ENCODE measurements around the gene ZNF814. TPM values are rescaled to one million over a fixed set of nuclear protein-coding genes. Genes with fewer than 3 reads are reported as not detected.

Gene ZNF814
- total RNA-seq (2022; extraction: Qiagen RNA extraction; ENCODE audit: low read depth), result 1.5 to 3.9 TPM (median 2.3 TPM) in 5 replicates

GRCh38 chr19:57888560-57889231 is at the start of gene ZNF814:
Gene ZNF814, minus strand, starts transcription at chr19:57889037. Its CDS starts 235 bp downstream, at chr19:57888802.

GRCh38 chr19:57934820-57935665 is 46.2 kb upstream of the ZNF814 start, which contains the start of gene ZNF418:
Gene ZNF418, minus strand, starts transcription at chr19:57935402. Its CDS starts 1,580 bp downstream, at chr19:57933822.

GRCh38 chr19:57916168-57916995 is 27.5 kb upstream of the ZNF814 start, which contains the start of gene ZNF417:
Gene ZNF417, minus strand, starts transcription at chr19:57916592. Its CDS starts 181 bp downstream, at chr19:57916411.

GRCh38 chr19:57849666-57850473 is 39.0 kb downstream of the ZNF814 start, which contains the start of gene ZNF587:
Gene ZNF587, plus strand, starts transcription at chr19:57849859. Its CDS starts 180 bp downstream, at chr19:57850039.

GRCh38 chr19:57830071-57830602 is 58.7 kb downstream of the ZNF814 start, which contains the start of gene ZNF587B:
Gene ZNF587B, plus strand, starts transcription at chr19:57830299. Its CDS starts 230 bp downstream, at chr19:57830529.

GRCh38 chr19:57814505-57815246 is 74.2 kb downstream of the ZNF814 start, which contains the start of gene ZNF552:
Gene ZNF552, minus strand, starts transcription at chr19:57814913. Its CDS starts 170 bp downstream, at chr19:57814743.

Other genes starting within 250 kb of the ZNF814 start
- not detected in 5 replicates for gene ZSCAN4, start 220.1 kb downstream of the ZNF814 start, total RNA-seq (2022; extraction: Qiagen RNA extraction; ENCODE audit: low read depth)
- 4.7 to 5.7 TPM (median 5.1 TPM) in 5 replicates for gene ZNF551, start 207.1 kb downstream of the ZNF814 start, total RNA-seq (2022; extraction: Qiagen RNA extraction; ENCODE audit: low read depth)
- gene ZNF154, start 179.8 kb downstream of the ZNF814 start, total RNA-seq (2022; extraction: Qiagen RNA extraction; ENCODE audit: low read depth), result not detected in 5 replicates
- gene ZNF671, start 161.4 kb downstream of the ZNF814 start, total RNA-seq (2022; extraction: Qiagen RNA extraction; ENCODE audit: low read depth), result 0.70 to 1.1 TPM (median 0.72 TPM) in 5 replicates
- 4.6 to 11.1 TPM (median 5.6 TPM) in 5 replicates for gene ZNF776, start 142.2 kb downstream of the ZNF814 start, total RNA-seq (2022; extraction: Qiagen RNA extraction; ENCODE audit: low read depth)
- gene ZNF586, start 119.4 kb downstream of the ZNF814 start, total RNA-seq (2022; extraction: Qiagen RNA extraction; ENCODE audit: low read depth), result 5.4 to 7.4 TPM (median 6.2 TPM) in 5 replicates
- gene ZNF552, start 74.1 kb downstream of the ZNF814 start, total RNA-seq (2022; extraction: Qiagen RNA extraction; ENCODE audit: low read depth), result 4.4 to 6.7 TPM (median 5.6 TPM) in 5 replicates
- 7.1 to 9.5 TPM (median 8.5 TPM) in 5 replicates for gene ZNF587B, start 58.7 kb downstream of the ZNF814 start, total RNA-seq (2022; extraction: Qiagen RNA extraction; ENCODE audit: low read depth)
- gene ZNF587, start 39.2 kb downstream of the ZNF814 start, total RNA-seq (2022; extraction: Qiagen RNA extraction; ENCODE audit: low read depth), result 5.1 to 7.5 TPM (median 5.8 TPM) in 5 replicates
- gene ZNF417, start 27.6 kb upstream of the ZNF814 start, total RNA-seq (2022; extraction: Qiagen RNA extraction; ENCODE audit: low read depth), result 3.4 to 5.1 TPM (median 4.2 TPM) in 5 replicates
- gene ZNF418, start 46.4 kb upstream of the ZNF814 start, total RNA-seq (2022; extraction: Qiagen RNA extraction; ENCODE audit: low read depth), result 0.58 to 0.97 TPM (median 0.84 TPM) in 5 replicates
- gene ZNF256, start 58.7 kb upstream of the ZNF814 start, total RNA-seq (2022; extraction: Qiagen RNA extraction; ENCODE audit: low read depth), result 0.70 to 1.5 TPM (median 1.3 TPM) in 5 replicates
- gene C19orf18, start 85.5 kb upstream of the ZNF814 start, total RNA-seq (2022; extraction: Qiagen RNA extraction; ENCODE audit: low read depth), result not detected in 5 replicates
- gene ZNF606, start 113.8 kb upstream of the ZNF814 start, total RNA-seq (2022; extraction: Qiagen RNA extraction; ENCODE audit: low read depth), result 1.7 to 3.3 TPM (median 2.6 TPM) in 5 replicates
- not detected in 5 replicates for gene ZSCAN1, start 145.0 kb upstream of the ZNF814 start, total RNA-seq (2022; extraction: Qiagen RNA extraction; ENCODE audit: low read depth)
- not detected in 5 replicates for gene ZNF135, start 170.2 kb upstream of the ZNF814 start, total RNA-seq (2022; extraction: Qiagen RNA extraction; ENCODE audit: low read depth)
- gene ZSCAN18, start 209.2 kb upstream of the ZNF814 start, total RNA-seq (2022; extraction: Qiagen RNA extraction; ENCODE audit: low read depth), result 1.4 to 2.8 TPM (median 2.6 TPM) in 5 replicates